Measurements from ENCODE around the gene GID8.

- TF ChIP-seq, protein P1, sequence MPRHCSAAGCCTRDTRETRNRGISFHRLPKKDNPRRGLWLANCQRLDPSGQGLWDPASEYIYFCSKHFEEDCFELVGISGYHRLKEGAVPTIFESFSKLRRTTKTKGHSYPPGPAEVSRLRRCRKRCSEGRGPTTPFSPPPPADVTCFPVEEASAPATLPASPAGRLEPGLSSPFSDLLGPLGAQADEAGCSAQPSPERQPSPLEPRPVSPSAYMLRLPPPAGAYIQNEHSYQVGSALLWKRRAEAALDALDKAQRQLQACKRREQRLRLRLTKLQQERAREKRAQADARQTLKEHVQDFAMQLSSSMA (CRISPR knock-in tag; IDR thresholded peaks at IDR 0.05) = no peak
- TF ChIP-seq ZKSCAN1 (IDR thresholded peaks at IDR 0.05; ENCODE audit: low read length) = no peak
- TF ChIP-seq USF2 (IDR thresholded peaks at IDR 0.05; ENCODE audit: low read depth, low read length) = no peak
- TF ChIP-seq USF2 (CRISPR knock-in tag; IDR thresholded peaks at IDR 0.05; ENCODE audit: borderline replicate concordance) = no peak
- no peak for TF ChIP-seq MBNL3 (CRISPR knock-in tag; conservative IDR thresholded peaks at IDR 0.05)
Measured at GRCh38 chr20:62892348-62893304, 45.3 kb upstream of the GID8 start.
